Measurements from ENCODE around the gene MICU1. TPM values are rescaled to one million over a fixed set of nuclear protein-coding genes. Genes with fewer than 3 reads are reported as not detected.

MICU1 gene
- total and polyA plus RNA-seq, 2 of the 13 experiments (the other 11 are each of a cell fraction or from before 2014, with no cell fraction given): 32.5 to 56.1 TPM

DNA sequence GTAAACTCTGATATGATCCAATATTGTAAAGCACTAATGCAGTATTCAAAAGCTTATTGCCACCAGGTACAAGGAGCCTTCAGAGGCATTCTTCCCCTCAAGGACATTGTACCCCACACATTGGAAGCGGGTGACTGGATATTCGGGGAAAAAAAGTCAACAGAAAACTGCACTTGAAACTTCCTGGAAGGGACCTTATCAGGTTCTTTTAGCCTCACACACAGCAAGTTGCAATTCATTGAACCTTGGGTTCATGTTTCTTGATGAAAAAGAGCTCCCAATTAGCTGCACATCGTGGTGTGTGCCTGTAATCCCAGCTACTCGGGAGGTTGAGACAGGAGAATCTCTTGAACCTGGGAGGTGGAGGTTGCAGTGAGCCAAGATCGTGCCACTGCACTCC, 16.4 kb upstream of the MICU1 start:
- WGBS (ENCODE audit: low lambda C conversion rate): 25% methylated on average over 5 of the region's 5 CpGs
- ATAC-seq: no peak
- intact Hi-C loops (cut with micrococcal nuclease; ENCODE audit: unreplicated experiment): no loop called here
- peaks cover 23% of the 10 kb centered on the region for H3K4me1 ChIP-seq (ENCODE audit: insufficient read depth, low read length)
- ChIA-PET POLR2A (no interaction called here), CTCF (ENCODE audit: low intra/inter-chr PET ratio, low total read pairs) (no interaction called here)
- H3K27me3 ChIP-seq (ENCODE audit: control insufficient read depth in 1 of 2, insufficient read depth in 2 of 2, low read length in 2 of 2): no peaks in the 10 kb centered on the region
- no peak overlapping the region for H3K9ac ChIP-seq (ENCODE audit: insufficient read depth, low read depth, low read length)
- no peaks in the 10 kb centered on the region for H4K20me1 ChIP-seq (ENCODE audit: insufficient read depth, low read length)
- no TSS peak for BruUV-seq (replicated peaks)
- no peak overlapping the region for H2AFZ ChIP-seq (ENCODE audit: low read length)
- H3K9me3 ChIP-seq (ENCODE audit: low read length): no peaks in the 10 kb centered on the region
- no peak overlapping the region for H3K4me3 ChIP-seq (replicated peaks in 1 of 3; ENCODE audit: insufficient read depth in 1 of 3, low read depth in 2 of 3, low read length in 3 of 3)
- DNase-seq (ENCODE audit: low spot score): no peak
- no peaks in the 10 kb centered on the region for H3K36me3 ChIP-seq (replicated peaks in 1 of 2; ENCODE audit: control insufficient read depth in 1 of 2, insufficient read depth in 2 of 2, low read length in 2 of 2)
- in situ Hi-C loops (cut with HindIII; ENCODE audit: extremely low pct_ligation_motif_present, low pct_unique_long_range_greater_than_20kb): no loop called here
- H3K27ac ChIP-seq (ENCODE audit: extremely low read length, insufficient read depth, low read length): no peak overlapping the region
- H3K4me2 ChIP-seq (ENCODE audit: low read depth, low read length): no peak overlapping the region
- no peak for FAIRE-seq
- H3K79me2 ChIP-seq (ENCODE audit: insufficient read depth, low read length): no peaks in the 10 kb centered on the region
- TF ChIP-seq PAXIP1 (CRISPR knock-in tag; conservative IDR thresholded peaks at IDR 0.05): no peak
- TF ChIP-seq ASH2L (IDR thresholded peaks at IDR 0.05; ENCODE audit: insufficient read length, low read depth, low read length): no peak
- TF ChIP-seq ZFP82 (CRISPR knock-in tag; IDR thresholded peaks at IDR 0.05; ENCODE audit: borderline replicate concordance): no peak
- TF ChIP-seq, protein P1, sequence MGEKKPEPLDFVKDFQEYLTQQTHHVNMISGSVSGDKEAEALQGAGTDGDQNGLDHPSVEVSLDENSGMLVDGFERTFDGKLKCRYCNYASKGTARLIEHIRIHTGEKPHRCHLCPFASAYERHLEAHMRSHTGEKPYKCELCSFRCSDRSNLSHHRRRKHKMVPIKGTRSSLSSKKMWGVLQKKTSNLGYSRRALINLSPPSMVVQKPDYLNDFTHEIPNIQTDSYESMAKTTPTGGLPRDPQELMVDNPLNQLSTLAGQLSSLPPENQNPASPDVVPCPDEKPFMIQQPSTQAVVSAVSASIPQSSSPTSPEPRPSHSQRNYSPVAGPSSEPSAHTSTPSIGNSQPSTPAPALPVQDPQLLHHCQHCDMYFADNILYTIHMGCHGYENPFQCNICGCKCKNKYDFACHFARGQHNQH (CRISPR knock-in tag; IDR thresholded peaks at IDR 0.05): no peak
- TF ChIP-seq SALL1 (CRISPR knock-in tag; IDR thresholded peaks at IDR 0.05): no peak
- TF ChIP-seq, protein P2, sequence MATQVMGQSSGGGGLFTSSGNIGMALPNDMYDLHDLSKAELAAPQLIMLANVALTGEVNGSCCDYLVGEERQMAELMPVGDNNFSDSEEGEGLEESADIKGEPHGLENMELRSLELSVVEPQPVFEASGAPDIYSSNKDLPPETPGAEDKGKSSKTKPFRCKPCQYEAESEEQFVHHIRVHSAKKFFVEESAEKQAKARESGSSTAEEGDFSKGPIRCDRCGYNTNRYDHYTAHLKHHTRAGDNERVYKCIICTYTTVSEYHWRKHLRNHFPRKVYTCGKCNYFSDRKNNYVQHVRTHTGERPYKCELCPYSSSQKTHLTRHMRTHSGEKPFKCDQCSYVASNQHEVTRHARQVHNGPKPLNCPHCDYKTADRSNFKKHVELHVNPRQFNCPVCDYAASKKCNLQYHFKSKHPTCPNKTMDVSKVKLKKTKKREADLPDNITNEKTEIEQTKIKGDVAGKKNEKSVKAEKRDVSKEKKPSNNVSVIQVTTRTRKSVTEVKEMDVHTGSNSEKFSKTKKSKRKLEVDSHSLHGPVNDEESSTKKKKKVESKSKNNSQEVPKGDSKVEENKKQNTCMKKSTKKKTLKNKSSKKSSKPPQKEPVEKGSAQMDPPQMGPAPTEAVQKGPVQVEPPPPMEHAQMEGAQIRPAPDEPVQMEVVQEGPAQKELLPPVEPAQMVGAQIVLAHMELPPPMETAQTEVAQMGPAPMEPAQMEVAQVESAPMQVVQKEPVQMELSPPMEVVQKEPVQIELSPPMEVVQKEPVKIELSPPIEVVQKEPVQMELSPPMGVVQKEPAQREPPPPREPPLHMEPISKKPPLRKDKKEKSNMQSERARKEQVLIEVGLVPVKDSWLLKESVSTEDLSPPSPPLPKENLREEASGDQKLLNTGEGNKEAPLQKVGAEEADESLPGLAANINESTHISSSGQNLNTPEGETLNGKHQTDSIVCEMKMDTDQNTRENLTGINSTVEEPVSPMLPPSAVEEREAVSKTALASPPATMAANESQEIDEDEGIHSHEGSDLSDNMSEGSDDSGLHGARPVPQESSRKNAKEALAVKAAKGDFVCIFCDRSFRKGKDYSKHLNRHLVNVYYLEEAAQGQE (IDR thresholded peaks at IDR 0.05; ENCODE audit: borderline replicate concordance in 1 of 2, low read depth in 1 of 2, low read length in 2 of 2): no peak
- no peak for TF ChIP-seq ESRRA (CRISPR knock-in tag; IDR thresholded peaks at IDR 0.05; ENCODE audit: low read depth)
- no peak for TF ChIP-seq ZNF343 (CRISPR knock-in tag; IDR thresholded peaks at IDR 0.05)
- TF ChIP-seq ZNF619 (CRISPR knock-in tag; IDR thresholded peaks at IDR 0.05): no peak
- TF ChIP-seq MBD4 (IDR thresholded peaks at IDR 0.05; ENCODE audit: borderline replicate concordance, low read length): no peak
- TF ChIP-seq ZNF563 (CRISPR knock-in tag; IDR thresholded peaks at IDR 0.05): no peak
- no peak for TF ChIP-seq RNF2 (conservative IDR thresholded peaks at IDR 0.05; ENCODE audit: low read depth)
- TF ChIP-seq, protein P3, sequence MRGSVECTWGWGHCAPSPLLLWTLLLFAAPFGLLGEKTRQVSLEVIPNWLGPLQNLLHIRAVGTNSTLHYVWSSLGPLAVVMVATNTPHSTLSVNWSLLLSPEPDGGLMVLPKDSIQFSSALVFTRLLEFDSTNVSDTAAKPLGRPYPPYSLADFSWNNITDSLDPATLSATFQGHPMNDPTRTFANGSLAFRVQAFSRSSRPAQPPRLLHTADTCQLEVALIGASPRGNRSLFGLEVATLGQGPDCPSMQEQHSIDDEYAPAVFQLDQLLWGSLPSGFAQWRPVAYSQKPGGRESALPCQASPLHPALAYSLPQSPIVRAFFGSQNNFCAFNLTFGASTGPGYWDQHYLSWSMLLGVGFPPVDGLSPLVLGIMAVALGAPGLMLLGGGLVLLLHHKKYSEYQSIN (CRISPR knock-in tag; IDR thresholded peaks at IDR 0.05; ENCODE audit: borderline replicate concordance): no peak
- no peak for TF ChIP-seq YEATS2 (CRISPR knock-in tag; IDR thresholded peaks at IDR 0.05; ENCODE audit: borderline replicate concordance)
- TF ChIP-seq ZSCAN30 (CRISPR knock-in tag; IDR thresholded peaks at IDR 0.05): no peak

All from HepG2 (cell line).